ENCODE results near the gene PPM1H.

- no peak for TF ChIP-seq CTCF (IDR thresholded peaks at IDR 0.05)
- no peak for TF ChIP-seq POLR2A (IDR thresholded peaks at IDR 0.05)
These were observed 316.0 kb downstream of the PPM1H start for GRCh38 chr12:62618930-62619329.

Data from lower leg skin (tissue), 3 donors.